SU-DHL-6 (cell line): ENCODE results near the gene SMIM43.

Experiments used
- H2AFZ ChIP-seq: fragments of 200-600 bp; sonication (generic); 2 replicates; pipeline ENCODE4 v1.6.1; 2014; ENCODE audit warnings: low read depth, mild to moderate bottlenecking, moderate library complexity, mixed read lengths, antibody characterized with exemption, low read length; ENCODE audit not compliant: severe bottlenecking
- H3F3A ChIP-seq: fragments of 200-600 bp; shearing (Covaris generic); 2 replicates; pipeline ENCODE4 v1.6.0; 2016; ENCODE audit warnings: antibody characterized with exemption, mild to moderate bottlenecking; ENCODE audit not compliant: insufficient read depth
- H3K27ac ChIP-seq: fragments of 200-600 bp; sonication (generic); 2 replicates; pipeline ENCODE4 v1.5.1; 2016; ENCODE audit warnings: low read depth, mild to moderate bottlenecking, low read length, moderate library complexity, mixed read lengths
- H3K27me3 ChIP-seq: fragments of 200-600 bp; sonication (generic), shearing (Covaris generic); 2 replicates; pipeline ENCODE4 v1.6.0; 2014; ENCODE audit warnings: mild to moderate bottlenecking, low read length
- H3K36me3 ChIP-seq: fragments of 200-600 bp; sonication (generic); 2 replicates; pipeline ENCODE4 v1.6.1; 2014; ENCODE audit warnings: mild to moderate bottlenecking, low read length, mixed read lengths
- H3K4me2 ChIP-seq: fragments of 300-600, 200-600 bp; shearing (Covaris generic), sonication (generic); 2 replicates; pipeline ENCODE4 v1.6.0; 2014; ENCODE audit warnings: low read length, low read depth, mild to moderate bottlenecking; ENCODE audit not compliant: poor library complexity, severe bottlenecking
- H3K4me3 ChIP-seq: fragments of 200-600 bp; sonication (generic); 2 replicates; pipeline ENCODE4 v1.5.1; 2014; ENCODE audit warnings: antibody characterized with exemption, low read length, mild to moderate bottlenecking, mixed read lengths; ENCODE audit not compliant: insufficient read depth, poor library complexity, severe bottlenecking
- H3K79me2 ChIP-seq: fragments of 200-600 bp; sonication (generic); 2 replicates; pipeline ENCODE4 v1.6.1; 2014; ENCODE audit warnings: mild to moderate bottlenecking, low read length, moderate library complexity; ENCODE audit not compliant: insufficient read depth
- H3K9ac ChIP-seq: fragments of 200-600 bp; sonication (generic); 2 replicates; pipeline ENCODE4 v1.7.0; 2014; ENCODE audit warnings: mild to moderate bottlenecking, low read length
- H3K9me2 ChIP-seq: fragments of 200-600 bp; sonication (generic); replicated peaks from 2 replicates; pipeline ENCODE4 v1.6.1; 2014; ENCODE audit warnings: low read length; ENCODE audit not compliant: insufficient read depth
- H3K9me3 ChIP-seq: fragments of 200-600 bp; sonication (generic); 2 replicates; pipeline ENCODE4 v1.6.1; 2014; ENCODE audit warnings: low read length, mixed read lengths; ENCODE audit not compliant: insufficient read depth
- H4K20me1 ChIP-seq: fragments of 200-600 bp; sonication (generic); 2 replicates; pipeline ENCODE4 v1.6.1; 2014; ENCODE audit warnings: low read depth, mild to moderate bottlenecking, antibody characterized with exemption, low read length, moderate library complexity, mixed read lengths
- CTCF ChIP-seq: fragments of 200-600 bp; sonication (generic); IDR thresholded peaks from one replicate; pipeline ENCODE4 v1.5.1; 2017; ENCODE audit warnings: antibody characterized with exemption, mild to moderate bottlenecking, low read length, moderate library complexity; ENCODE audit not compliant: insufficient read depth, poor library complexity, severe bottlenecking
- EZH2phosphoT487 ChIP-seq: fragments of 200-600 bp; sonication (generic), shearing (Covaris generic); conservative IDR thresholded peaks from 2 replicates; pipeline ENCODE4 v1.6.1; 2018; ENCODE audit warnings: mild to moderate bottlenecking, antibody characterized with exemption, low read length, moderate library complexity, mixed read lengths

The SMIM43 gene

GRCh38 chr4:121783210-121783609 is 18.2 kb upstream of the SMIM43 start:
- Histone ChIP-seq H3K27ac (no peak overlapping the region), H3K4me2 (no peak overlapping the region), H4K20me1 (no peaks in the 10 kb centered on the region)

GRCh38 chr4:121778991-121779628 is 14.1 kb upstream of the SMIM43 start:
- Histone ChIP-seq H3K27ac (no peak overlapping the region), H3K79me2 (no peaks in the 10 kb centered on the region), H3K9ac (no peak overlapping the region), H2AFZ (no peak overlapping the region), H3K27me3 (no peaks in the 10 kb centered on the region), H3K9me2 (no peaks in the 10 kb centered on the region), H4K20me1 (no peaks in the 10 kb centered on the region), H3K36me3 (no peaks in the 10 kb centered on the region), H3K4me3 (no peak overlapping the region), H3K4me2 (no peak overlapping the region), H3K9me3 (no peaks in the 10 kb centered on the region), H3F3A (no peaks in the 10 kb centered on the region)
- TF ChIP-seq CTCF (no peak), EZH2phosphoT487 (no peak)

More at GRCh38 chr4:121783210-121783609, 18.2 kb upstream of the SMIM43 start:
- H3K27me3 ChIP-seq = no peaks in the 10 kb centered on the region
- H3F3A ChIP-seq = no peaks in the 10 kb centered on the region
- no peaks in the 10 kb centered on the region for H3K79me2 ChIP-seq
- H3K9me2 ChIP-seq = no peaks in the 10 kb centered on the region
- H3K9ac ChIP-seq = no peak overlapping the region
- H3K4me3 ChIP-seq = no peak overlapping the region
- no peaks in the 10 kb centered on the region for H3K9me3 ChIP-seq
- H3K36me3 ChIP-seq = no peaks in the 10 kb centered on the region
- H2AFZ ChIP-seq = no peak overlapping the region
- no peak for TF ChIP-seq CTCF
- no peak for TF ChIP-seq EZH2phosphoT487

GRCh38 chr4:121777625-121778024 is 12.7 kb upstream of the SMIM43 start:
- Histone ChIP-seq H3K27ac (no peak overlapping the region), H3K9me2 (no peaks in the 10 kb centered on the region), H3K9ac (no peak overlapping the region), H3K4me3 (no peak overlapping the region), H2AFZ (no peak overlapping the region), H3K79me2 (no peaks in the 10 kb centered on the region), H3K36me3 (no peaks in the 10 kb centered on the region), H4K20me1 (no peaks in the 10 kb centered on the region), H3K27me3 (no peaks in the 10 kb centered on the region), H3K9me3 (no peaks in the 10 kb centered on the region), H3K4me2 (no peak overlapping the region), H3F3A (no peaks in the 10 kb centered on the region)
- TF ChIP-seq EZH2phosphoT487 = no peak
- no peak for TF ChIP-seq CTCF
